K562 (cell line): ENCODE measurements around the gene HTR4. TPM values are rescaled to one million over a fixed set of nuclear protein-coding genes. Genes with fewer than 3 reads are reported as not detected.

ENCODE experiments used
- ATAC-seq: fragments of 200-7000 bp; cut with Tn5 transposase; 3 replicates; pipeline ENCODE4 v1.9.1; 2020; ENCODE audit warnings: moderate library complexity
- BruUV-seq: library from RNA; stranded (reverse); fragments of 400-500 nt; replicated peaks from 2 replicates; lab custom pipeline; 2021; lab: Mats Ljungman, UMichigan
- CTCF ChIA-PET: fragments of 300-600 bp; formaldehyde crosslinking; extraction: SDS; loops from one replicate; lab custom pipeline; 2021; ENCODE audit warnings: low intra/inter-chr PET ratio; lab: Yijun Ruan, JAX
- POLR2A ChIA-PET: fragments of 300-600, 350-650 bp; sonication (Branson Sonifier 250); formaldehyde crosslinking; extraction: SDS; loops from one replicate; lab custom pipeline; 2021; ENCODE audit warnings: antibody characterized with exemption, inconsistent platforms; lab: Yijun Ruan, JAX
- DNase-seq, 4 experiments: peaks; one replicate each; pipeline versions ENCODE4 v3.0.0 to v3.0.0-alpha.2; 2011 to 2018; ENCODE audit warnings: low spot score in 3 of 4, mixed read lengths in 3 of 4; ENCODE audit errors: extremely low read depth in 1 of 4
- FAIRE-seq: peaks from 2 replicates; lab custom pipeline; 2011; peaks lifted over from hg19 to GRCh38; lab: Jason Lieb, UNC
- H2AFZ ChIP-seq: 2 replicates; pipeline ENCODE4 v1.6.0; 2011; ENCODE audit warnings: low read depth, low read length, control low read depth, inconsistent platforms
- H3K27ac ChIP-seq: fragments of 200-600 bp; 3 replicates; pipeline ENCODE4 v1.8.0; 2011; ENCODE audit warnings: low read depth, mild to moderate bottlenecking, control low read depth, inconsistent platforms, low read length, moderate library complexity, mixed read lengths; ENCODE audit errors: extremely low read depth
- H3K27me3 ChIP-seq, 2 experiments: fragments of 300-600 bp in 1 of 2; 2 replicates in 1 of 2; 3 replicates in 1 of 2; pipeline versions ENCODE4 v1.6.0 to v1.8.0; 2011; ENCODE audit warnings: inconsistent platforms in 2 of 2, low read length in 2 of 2, mild to moderate bottlenecking in 1 of 2, mixed read lengths in 1 of 2, moderate library complexity in 1 of 2; ENCODE audit not compliant: control insufficient read depth in 2 of 2, insufficient read depth in 2 of 2
- H3K36me3 ChIP-seq: fragments of 300-600 bp; 3 replicates; pipeline ENCODE4 v1.8.0; 2011; ENCODE audit warnings: mild to moderate bottlenecking, low read length, inconsistent platforms; ENCODE audit not compliant: control insufficient read depth, insufficient read depth
- H3K4me1 ChIP-seq, 2 experiments: fragments of 200-600 bp in 1 of 2; replicated peaks in 1 of 2; 2 replicates in 1 of 2; 3 replicates in 1 of 2; pipeline versions ENCODE4 v1.5.1 to v1.8.0; 2011; ENCODE audit warnings: inconsistent platforms in 2 of 2, low read length in 2 of 2, mild to moderate bottlenecking in 1 of 2, mixed read lengths in 1 of 2, moderate library complexity in 1 of 2; ENCODE audit not compliant: control insufficient read depth in 2 of 2, insufficient read depth in 2 of 2
- H3K4me2 ChIP-seq: 2 replicates; pipeline ENCODE4 v1.6.1; 2011; ENCODE audit warnings: low read length, control low read depth, inconsistent platforms, mixed read lengths; ENCODE audit not compliant: insufficient read depth
- H3K4me3 ChIP-seq: fragments of 200-600 bp; sonication (generic), shearing (Covaris generic); 2 replicates; pipeline ENCODE4 v1.5.1; 2016; ENCODE audit warnings: control low read depth, inconsistent platforms
- H3K79me2 ChIP-seq: fragments of 200-600 bp; 3 replicates; pipeline ENCODE4 v1.8.0; 2011; ENCODE audit warnings: low read length, inconsistent platforms; ENCODE audit not compliant: control insufficient read depth, insufficient read depth
- H3K9ac ChIP-seq, 2 experiments: 2 replicates each; pipeline versions ENCODE4 v1.6.0 to v1.6.1; 2011; ENCODE audit warnings: low read depth in 2 of 2, low read length in 2 of 2, control low read depth in 1 of 2, inconsistent platforms in 1 of 2, mild to moderate bottlenecking in 1 of 2, mixed read lengths in 1 of 2; ENCODE audit not compliant: insufficient read depth in 1 of 2
- H3K9me1 ChIP-seq: one replicate; pipeline ENCODE4 v1.6.0; 2011; ENCODE audit warnings: inconsistent platforms, mild to moderate bottlenecking, low read length, moderate library complexity; ENCODE audit not compliant: control insufficient read depth, insufficient read depth
- H3K9me3 ChIP-seq: replicated peaks from 2 replicates; pipeline ENCODE4 v1.5.1; 2011; ENCODE audit warnings: low read depth, low read length, inconsistent platforms; ENCODE audit not compliant: control insufficient read depth, insufficient read depth
- H4K20me1 ChIP-seq: replicated peaks from 2 replicates; pipeline ENCODE4 v1.6.1; 2011; ENCODE audit warnings: low read length, inconsistent platforms, mixed read lengths; ENCODE audit not compliant: control insufficient read depth, insufficient read depth
- COPS2 ChIP-seq: fragments of 450-650 bp; conservative IDR thresholded peaks from 2 replicates; pipeline ENCODE4 v1.6.1; 2016; ENCODE audit warnings: mild to moderate bottlenecking, moderate library complexity
- ELF1 ChIP-seq: fragments of 200-800 bp; sonication (Bioruptor generic); IDR thresholded peaks from 2 replicates; pipeline ENCODE4 v1.6.1; 2016; ENCODE audit warnings: missing genetic modification characterization, missing compliant biosample characterization
- HDAC3 ChIP-seq: fragments of 450-650 bp; IDR thresholded peaks from 2 replicates; pipeline ENCODE4 v1.6.1; 2018; ENCODE audit warnings: borderline replicate concordance, mild to moderate bottlenecking, moderate library complexity; ENCODE audit not compliant: partially characterized antibody
- HNRNPL ChIP-seq: fragments of 200-400 bp; formaldehyde crosslinking; IDR thresholded peaks from 2 replicates; pipeline ENCODE4 v1.6.1; 2017; ENCODE audit warnings: low read depth, mild to moderate bottlenecking, low read length
- MEF2D ChIP-seq: conservative IDR thresholded peaks from 2 replicates; pipeline ENCODE4 v1.6.1; 2016; ENCODE audit warnings: low read depth, missing genetic modification characterization, missing compliant biosample characterization
- PTBP1 ChIP-seq: fragments of 200-400 bp; formaldehyde crosslinking; IDR thresholded peaks from 2 replicates; pipeline ENCODE4 v1.6.1; 2017; ENCODE audit warnings: low read depth, low read length
- ZNF124 ChIP-seq: sonication (generic); formaldehyde crosslinking; IDR thresholded peaks from 2 replicates; pipeline ENCODE4 v1.8.1; 2022; ENCODE audit warnings: missing genetic modification reagents
- ZNF408 ChIP-seq: fragments of 250-450 bp; sonication (Bioruptor Pico); IDR thresholded peaks from 2 replicates; pipeline ENCODE4 v1.4.0; 2020; ENCODE audit warnings: low read depth, mild to moderate bottlenecking, moderate library complexity
- ZNF586 ChIP-seq: fragments of 450-650 bp; formaldehyde crosslinking; conservative IDR thresholded peaks from 2 replicates; pipeline ENCODE4 v1.4.0; 2020; ENCODE audit warnings: mild to moderate bottlenecking, moderate library complexity
- WGBS: fragments of 100-300 bp; shearing (Covaris generic); methylation state at CpG from one replicate; pipeline ENCODE4 v1.1.6; 2016; ENCODE audit warnings: low coverage, mixed read lengths; ENCODE audit not compliant: insufficient coverage; ENCODE audit errors: missing lambda C conversion rate; 5-methylcytosine and 5-hydroxymethylcytosine counted together
- in situ Hi-C: fragments of 300-500 bp; cut with MboI; formaldehyde crosslinking; loops from 4 replicates; pipeline ENCODE4 v1.15.0; 2018; ENCODE audit warnings: inconsistent platforms, mixed read lengths
- intact Hi-C: fragments of 100-400 bp; cut with micrococcal nuclease; formaldehyde crosslinking; loops from 2 replicates; pipeline ENCODE4 v1.14.2; 2022
- polyA plus RNA-seq, 8 experiments: library from polyadenylated mRNA; depleted of rRNA in 4 of 8; stranded (reverse) in 5 of 8; unstranded in 3 of 8; fragments of >200 nt; fragmentation: Nextera tagmentation in 2 of 8; fragmentation: Illumina TruSeq in 1 of 8; extraction: Ambion mirVana in 2 of 8; extraction: Trizol in 1 of 8; gene quantifications; 2 replicates each; pipeline versions ENCODE4 v1.2.1 to v1.2.3, GENCODE V29; 2011 to 2014; ENCODE audit warnings: inconsistent platforms in 1 of 8, missing spikeins in 1 of 8
- total RNA-seq, 7 experiments: library from RNA; depleted of rRNA in 6 of 7; stranded (reverse); fragments of >200 nt in 6 of 7; fragmentation: Illumina TruSeq in 2 of 7; extraction: Trizol in 2 of 7; gene quantifications; 2 replicates each; pipeline versions ENCODE4 v1.2.1 to v1.2.3, GENCODE V29; 2011 to 2021; ENCODE audit warnings: low replicate concordance in 1 of 7
- TF ChIP-seq, protein P1 (sequence below), 3 experiments: fragments of 200-800 bp in 1 of 3; sonication (Bioruptor generic) in 1 of 3; sonication (generic) in 1 of 3; formaldehyde crosslinking in 1 of 3; IDR thresholded peaks; 2 replicates each; pipeline versions ENCODE4 v1.6.1 to v1.8.0; 2016 to 2022; ENCODE audit warnings: mild to moderate bottlenecking in 2 of 3, missing compliant biosample characterization in 2 of 3, missing genetic modification characterization in 2 of 3, missing genetic modification reagents in 1 of 3
- TF ChIP-seq, protein P2 (sequence below): fragments of 450-650 bp; IDR thresholded peaks from 2 replicates; pipeline ENCODE4 v1.6.1; 2017; ENCODE audit warnings: mild to moderate bottlenecking, moderate library complexity

The HTR4 gene
- total and polyA plus RNA-seq, 9 of the 15 experiments (the other 6 are each of a cell fraction or from before 2014, with no cell fraction given) = 0.13 TPM; not detected in 8

DNA sequence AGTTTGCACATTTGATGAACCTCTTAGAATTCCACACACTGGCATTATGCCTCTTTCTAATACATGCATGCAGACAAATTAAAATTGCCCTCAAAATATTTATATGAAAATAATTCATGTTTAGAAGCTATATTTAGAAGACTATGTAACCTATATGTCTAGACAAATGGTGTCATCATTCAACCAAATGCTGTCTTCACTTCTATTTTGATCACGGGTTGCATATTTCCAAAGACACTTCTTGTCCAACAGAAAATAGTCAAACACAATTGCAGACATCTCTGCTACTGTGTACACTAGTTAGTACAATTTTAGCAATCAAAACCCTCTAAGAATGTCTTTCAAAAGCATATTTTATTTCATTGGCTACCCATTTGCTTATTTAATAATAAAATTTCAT lies 156.6 kb downstream of the HTR4 start (continued):
- TF ChIP-seq, protein P1, sequence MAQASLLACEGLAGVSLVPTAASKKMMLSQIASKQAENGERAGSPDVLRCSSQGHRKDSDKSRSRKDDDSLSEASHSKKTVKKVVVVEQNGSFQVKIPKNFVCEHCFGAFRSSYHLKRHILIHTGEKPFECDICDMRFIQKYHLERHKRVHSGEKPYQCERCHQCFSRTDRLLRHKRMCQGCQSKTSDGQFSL (CRISPR knock-in tag; IDR thresholded peaks at IDR 0.05) = no peak
- TF ChIP-seq, protein P1 (tag; IDR thresholded peaks at IDR 0.05) = no peak

DNA sequence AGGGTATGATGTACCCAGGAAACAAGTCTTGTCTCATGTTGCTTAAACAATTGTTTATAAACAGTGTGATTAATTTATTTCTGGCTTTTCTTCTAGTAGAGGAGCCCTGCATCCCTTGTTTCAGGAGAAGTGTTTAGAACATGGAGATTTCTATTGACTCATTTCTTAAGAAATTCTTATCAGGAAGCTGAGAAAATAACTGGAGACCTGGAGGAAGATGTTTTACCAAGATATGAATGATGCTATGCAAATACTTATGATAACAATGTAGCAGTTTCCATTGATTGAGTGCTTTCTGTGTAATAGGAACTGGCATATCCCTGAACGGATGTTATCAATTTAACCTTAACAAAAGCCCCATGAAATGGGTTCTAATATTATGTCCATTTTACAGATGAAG lies 162.0 kb downstream of the HTR4 start:
- H3K27me3 ChIP-seq = no peaks in the 10 kb centered on the region; a peak in 1 of 5 replicates
- FAIRE-seq (no peak), ATAC-seq (no peak), DNase-seq (no peak)
- H3K9ac ChIP-seq = no peak overlapping the region
- in situ Hi-C loops (no loop called here), intact Hi-C loops (no loop called here)
- no peak overlapping the region for H3K27ac ChIP-seq
- H3K9me3 ChIP-seq = no peaks in the 10 kb centered on the region
- ChIA-PET POLR2A (no interaction called here), CTCF (no interaction called here)
- WGBS = 13% methylated on average over 1 of the region's 1 CpG
- no peak overlapping the region for H2AFZ ChIP-seq
- peaks cover 0 to 12% of the 10 kb centered on the region in 2 experiments; a peak in 4 of 5 replicates for H3K4me1 ChIP-seq
- H3K4me2 ChIP-seq = no peak overlapping the region
- H4K20me1 ChIP-seq = no peaks in the 10 kb centered on the region; the same call in 1 of the 2 replicates
- no peaks in the 10 kb centered on the region for H3K79me2 ChIP-seq
- no TSS peak for BruUV-seq
- H3K9me1 ChIP-seq = no peaks in the 10 kb centered on the region
- no peaks in the 10 kb centered on the region for H3K36me3 ChIP-seq
- no peak overlapping the region for H3K4me3 ChIP-seq
- TF ChIP-seq ELF1 (tag) (no peak), HDAC3 (no peak), HNRNPL (no peak), COPS2 (no peak), PTBP1 (no peak), ZNF408 (CRISPR knock-in tag) (no peak), MEF2D (tag) (no peak), ZNF586 (no peak), ZNF124 (CRISPR knock-in tag) (no peak)
- TF ChIP-seq, protein P2, sequence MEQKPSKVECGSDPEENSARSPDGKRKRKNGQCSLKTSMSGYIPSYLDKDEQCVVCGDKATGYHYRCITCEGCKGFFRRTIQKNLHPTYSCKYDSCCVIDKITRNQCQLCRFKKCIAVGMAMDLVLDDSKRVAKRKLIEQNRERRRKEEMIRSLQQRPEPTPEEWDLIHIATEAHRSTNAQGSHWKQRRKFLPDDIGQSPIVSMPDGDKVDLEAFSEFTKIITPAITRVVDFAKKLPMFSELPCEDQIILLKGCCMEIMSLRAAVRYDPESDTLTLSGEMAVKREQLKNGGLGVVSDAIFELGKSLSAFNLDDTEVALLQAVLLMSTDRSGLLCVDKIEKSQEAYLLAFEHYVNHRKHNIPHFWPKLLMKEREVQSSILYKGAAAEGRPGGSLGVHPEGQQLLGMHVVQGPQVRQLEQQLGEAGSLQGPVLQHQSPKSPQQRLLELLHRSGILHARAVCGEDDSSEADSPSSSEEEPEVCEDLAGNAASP = no peak
